HG03103 (cell line): Measurements from ENCODE around the gene FASTKD3.
A peak's percentile ranks its signal among the peaks of the same experiment; 100 is the strongest.
"Not testable (repeated sequence)": the region's sequence is repeated elsewhere in the genome, so short reads cannot be mapped to it uniquely, and the experiment has no call there.

Experiments used
- ATAC-seq: cut with Tn5 transposase; IDR thresholded peaks from one replicate; pipeline ENCODE4 v1.9.1; 2021; ENCODE audit warnings: low read depth; ENCODE audit not compliant: unreplicated experiment

FASTKD3 gene

GRCh38 chr5:7868773-7869473 lies at the start of gene FASTKD3, which contains the start of gene MTRR:
Gene FASTKD3, minus strand, starts transcription at chr5:7869031. Its CDS starts 948 bp downstream, at chr5:7868083.
Gene MTRR, plus strand, starts transcription at chr5:7869148. Its CDS starts 1,647 bp downstream, at chr5:7870795.
- peak; percentile 97 for ATAC-seq

- ATAC-seq, result no peak
Measured at GRCh38 chr5:7917130-7918123, 48.6 kb upstream of the FASTKD3 start.

- ATAC-seq, result no peak
Measured at GRCh38 chr5:7916171-7916804, 47.5 kb upstream of the FASTKD3 start.

- ATAC-seq, result not testable (repeated sequence)
Measured at GRCh38 chr5:7911429-7911771, 42.6 kb upstream of the FASTKD3 start.

- peak; percentile 70 for ATAC-seq
Measured at GRCh38 chr5:7910738-7911428, 42.1 kb upstream of the FASTKD3 start.

- ATAC-seq, result no peak
Measured at GRCh38 chr5:7908317-7908716, 39.5 kb upstream of the FASTKD3 start.

GRCh38 chr5:7907612-7908011 lies 38.8 kb upstream of the FASTKD3 start:
- no peak for ATAC-seq

GRCh38 chr5:7904170-7904569 lies 35.3 kb upstream of the FASTKD3 start:
- ATAC-seq, result no peak

- no peak for ATAC-seq
Measured at GRCh38 chr5:7902666-7903625, 34.1 kb upstream of the FASTKD3 start.

GRCh38 chr5:7902201-7902600 lies 33.4 kb upstream of the FASTKD3 start:
- no peak for ATAC-seq

- ATAC-seq, result peak; percentile 82
Measured at GRCh38 chr5:7897014-7897600, 28.3 kb upstream of the FASTKD3 start.

GRCh38 chr5:7894860-7895259 lies 26.0 kb upstream of the FASTKD3 start:
- ATAC-seq, result peak; percentile 77

- no peak for ATAC-seq
Measured at GRCh38 chr5:7894439-7894838, 25.6 kb upstream of the FASTKD3 start.

GRCh38 chr5:7888901-7889300 lies 20.1 kb upstream of the FASTKD3 start:
- ATAC-seq, result no peak

GRCh38 chr5:7886849-7887475 lies 18.1 kb upstream of the FASTKD3 start:
- no peak for ATAC-seq

GRCh38 chr5:7884491-7885267 lies 15.8 kb upstream of the FASTKD3 start:
- ATAC-seq, result no peak

GRCh38 chr5:7882926-7883325 lies 14.1 kb upstream of the FASTKD3 start:
- no peak for ATAC-seq

- ATAC-seq, result no peak
Measured at GRCh38 chr5:7881816-7882215, 13.0 kb upstream of the FASTKD3 start.
